ENCODE measurements around the gene KCNQ1OT1.

KCNQ1OT1 gene

GRCh38 chr11:2575591-2576051 is 124.2 kb downstream of the KCNQ1OT1 start:
- DNase-seq (ENCODE audit: insufficient read length, low spot score), result no peak
- no peak for FAIRE-seq
- no peak for TF ChIP-seq CTCF (IDR thresholded peaks at IDR 0.05; ENCODE audit: insufficient read depth, missing control alignments)

DNA sequence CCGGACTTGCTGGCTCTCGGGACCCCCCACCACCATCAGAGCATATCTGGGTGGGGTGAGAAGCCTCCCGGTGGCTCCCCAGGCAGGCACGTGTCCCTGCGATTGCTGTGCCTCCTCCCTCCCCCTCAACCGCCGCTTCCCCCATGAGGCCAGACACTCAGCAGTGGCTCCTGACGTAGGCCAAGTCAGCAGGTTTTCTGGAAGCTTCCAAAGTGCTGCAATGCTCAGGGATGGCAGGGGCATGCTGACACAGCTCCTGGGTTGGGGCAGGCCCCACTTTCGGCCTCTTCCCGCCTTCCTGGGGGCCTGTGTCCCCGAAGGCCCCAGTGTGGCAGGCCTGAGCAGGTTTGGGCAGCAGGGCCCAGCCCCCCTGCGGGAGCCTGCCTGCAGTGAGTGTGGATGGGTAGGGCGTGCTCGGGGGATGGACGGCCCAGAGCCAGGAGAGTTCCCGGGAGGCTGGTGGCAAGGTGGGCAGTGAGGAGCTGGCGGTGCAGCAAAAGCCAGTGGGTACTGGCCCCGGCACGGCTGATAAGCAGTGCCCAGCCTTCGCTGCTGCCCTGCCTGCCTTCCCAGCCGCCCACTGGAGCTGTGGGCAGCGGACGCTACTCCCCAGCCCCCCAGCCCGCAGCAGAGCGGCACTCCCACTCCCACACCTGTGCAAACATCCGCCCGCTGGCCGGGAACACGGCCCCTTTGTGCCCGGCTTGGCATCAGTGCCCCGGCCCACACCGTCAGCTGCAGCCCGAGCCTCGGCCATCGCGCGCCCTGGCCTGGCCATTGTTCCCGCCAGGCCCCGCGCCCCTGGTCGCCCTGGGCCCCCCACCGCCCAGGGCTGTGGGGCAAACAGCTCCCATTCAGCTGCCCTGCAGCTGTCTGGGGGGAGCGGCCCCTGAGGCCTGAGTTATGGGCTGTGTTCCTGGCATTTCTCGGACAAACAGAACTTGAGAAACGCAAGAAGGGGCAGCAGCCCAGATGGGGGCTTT is 125.0 kb downstream of the KCNQ1OT1 start:
- DNase-seq (ENCODE audit: insufficient read length, low spot score) (no peak), FAIRE-seq (no peak)
- no peak for TF ChIP-seq CTCF (IDR thresholded peaks at IDR 0.05; ENCODE audit: insufficient read depth, missing control alignments)

DNA sequence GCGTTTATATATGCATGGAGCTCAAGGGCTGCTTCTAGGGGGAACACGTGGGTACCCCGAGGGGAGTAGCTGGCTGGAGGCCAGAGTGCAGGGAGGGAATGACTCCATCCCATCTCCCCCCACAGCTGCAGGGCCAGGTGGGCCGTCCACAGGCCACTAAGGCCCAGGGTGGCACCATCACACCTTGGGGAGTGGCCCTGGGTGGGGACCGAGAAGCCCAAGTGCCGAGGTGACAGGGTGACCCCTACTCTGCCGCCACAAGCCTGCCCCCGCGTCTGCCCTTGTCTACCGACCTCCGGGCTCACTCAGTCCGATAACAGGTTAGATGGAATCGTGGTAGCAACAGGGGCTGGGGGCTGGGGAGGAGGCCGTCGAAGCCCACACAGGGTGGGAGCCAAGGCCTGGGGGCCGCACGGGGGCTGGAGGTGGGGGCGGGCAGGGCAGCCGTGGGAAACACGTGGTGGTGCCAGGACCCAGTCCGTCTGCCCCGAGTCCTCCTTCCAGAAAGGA is 125.7 kb downstream of the KCNQ1OT1 start:
- FAIRE-seq (no peak), DNase-seq (ENCODE audit: insufficient read length, low spot score) (no peak)
- TF ChIP-seq CTCF (IDR thresholded peaks at IDR 0.05; ENCODE audit: insufficient read depth, missing control alignments), result no peak

GRCh38 chr11:2573240-2574042 is 126.4 kb downstream of the KCNQ1OT1 start:
- TF ChIP-seq CTCF (IDR thresholded peaks at IDR 0.05; ENCODE audit: insufficient read depth, missing control alignments), result no peak
- DNase-seq (ENCODE audit: insufficient read length, low spot score), result no peak
- no peak for FAIRE-seq

DNA sequence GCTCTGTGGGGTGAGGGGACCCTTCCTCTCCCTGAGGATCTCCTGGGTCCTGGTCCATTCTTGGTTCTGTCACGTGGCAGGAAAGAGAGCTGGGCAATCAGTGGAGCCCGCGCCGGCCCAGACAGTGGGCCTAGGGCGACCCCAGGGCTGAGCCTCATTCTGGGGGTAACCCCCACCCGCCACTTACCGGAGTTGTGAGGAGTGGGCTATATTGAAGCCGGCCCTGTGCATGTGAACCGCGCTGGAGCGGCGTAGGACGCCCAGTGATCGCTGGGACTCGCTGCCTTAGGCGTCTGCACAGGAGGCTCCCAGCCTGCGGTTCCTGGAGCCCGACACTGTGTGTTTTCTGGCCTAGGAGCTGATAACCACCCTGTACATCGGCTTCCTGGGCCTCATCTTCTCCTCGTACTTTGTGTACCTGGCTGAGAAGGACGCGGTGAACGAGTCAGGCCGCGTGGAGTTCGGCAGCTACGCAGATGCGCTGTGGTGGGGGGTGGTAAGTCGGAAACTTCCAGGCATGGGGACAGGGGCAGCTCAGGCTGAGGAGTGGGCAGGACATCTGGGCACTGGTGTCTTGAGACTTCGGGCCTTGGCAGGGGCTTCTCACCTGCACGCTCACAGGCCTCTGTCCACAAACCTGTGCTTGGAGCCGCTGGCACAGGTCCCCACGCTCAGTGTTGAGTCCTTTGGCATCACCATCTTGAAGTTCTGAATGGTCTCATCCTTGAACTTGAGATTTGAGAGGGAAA is 127.1 kb downstream of the KCNQ1OT1 start:
- no peak for TF ChIP-seq CTCF (IDR thresholded peaks at IDR 0.05; ENCODE audit: insufficient read depth, missing control alignments)
- FAIRE-seq, result no peak

GRCh38 chr11:2571598-2572281 is 128.1 kb downstream of the KCNQ1OT1 start:
- DNase-seq (ENCODE audit: insufficient read length, low spot score), result no peak
- TF ChIP-seq CTCF (IDR thresholded peaks at IDR 0.05; ENCODE audit: insufficient read depth, missing control alignments), result no peak
- FAIRE-seq, result no peak

More for the DNA sequence above, 127.1 kb downstream of the KCNQ1OT1 start:
- DNase-seq (ENCODE audit: insufficient read length, low spot score), result no peak
